ENCODE data around the gene PERCC1.

DNA sequence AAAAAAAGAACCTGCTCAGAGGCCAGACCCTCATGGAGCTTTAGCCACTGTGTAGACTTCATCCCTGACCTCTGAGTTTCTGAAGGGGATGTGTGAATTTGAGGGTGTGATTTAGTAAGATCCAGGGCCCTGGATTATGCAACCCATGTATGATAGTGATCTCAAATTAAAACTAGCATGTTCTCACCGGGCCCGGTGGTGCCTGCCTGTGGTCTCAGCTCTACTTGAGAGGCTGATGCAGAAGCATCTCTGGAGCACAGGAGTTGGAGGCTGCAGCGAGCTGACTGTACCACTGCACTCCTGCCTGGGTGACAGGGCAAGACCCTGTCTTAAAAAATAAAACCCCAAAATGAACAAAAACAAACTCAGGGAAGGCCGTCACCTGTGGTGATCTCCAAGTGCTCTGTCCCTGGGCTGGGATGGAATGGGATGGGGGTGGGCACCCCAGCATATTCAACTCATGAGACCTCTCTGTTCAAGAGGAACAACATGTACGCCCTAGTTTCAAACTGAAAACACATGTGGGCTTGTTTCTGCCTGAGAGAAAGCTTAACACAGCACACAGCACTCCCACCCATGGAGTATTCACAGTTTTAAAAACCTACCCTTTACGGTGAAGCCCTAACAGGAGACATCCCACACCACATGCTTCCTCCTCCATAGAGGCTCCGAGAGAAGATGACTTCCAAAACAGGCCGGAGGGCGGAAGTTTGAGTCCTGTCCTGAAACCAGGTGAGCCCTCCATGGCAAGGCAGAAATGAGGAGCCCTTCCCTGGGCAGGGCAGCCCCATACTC, 49.1 kb upstream of the PERCC1 start:
- TF ChIP-seq CEBPB (IDR thresholded peaks at IDR 0.05; ENCODE audit: low read depth, low read length) (no peak), SMC3 (IDR thresholded peaks at IDR 0.05; ENCODE audit: low read depth, low read length) (no peak), RCOR1 (IDR thresholded peaks at IDR 0.05; ENCODE audit: insufficient replicate concordance, low read length) (no peak)
- TF ChIP-seq, protein P1, sequence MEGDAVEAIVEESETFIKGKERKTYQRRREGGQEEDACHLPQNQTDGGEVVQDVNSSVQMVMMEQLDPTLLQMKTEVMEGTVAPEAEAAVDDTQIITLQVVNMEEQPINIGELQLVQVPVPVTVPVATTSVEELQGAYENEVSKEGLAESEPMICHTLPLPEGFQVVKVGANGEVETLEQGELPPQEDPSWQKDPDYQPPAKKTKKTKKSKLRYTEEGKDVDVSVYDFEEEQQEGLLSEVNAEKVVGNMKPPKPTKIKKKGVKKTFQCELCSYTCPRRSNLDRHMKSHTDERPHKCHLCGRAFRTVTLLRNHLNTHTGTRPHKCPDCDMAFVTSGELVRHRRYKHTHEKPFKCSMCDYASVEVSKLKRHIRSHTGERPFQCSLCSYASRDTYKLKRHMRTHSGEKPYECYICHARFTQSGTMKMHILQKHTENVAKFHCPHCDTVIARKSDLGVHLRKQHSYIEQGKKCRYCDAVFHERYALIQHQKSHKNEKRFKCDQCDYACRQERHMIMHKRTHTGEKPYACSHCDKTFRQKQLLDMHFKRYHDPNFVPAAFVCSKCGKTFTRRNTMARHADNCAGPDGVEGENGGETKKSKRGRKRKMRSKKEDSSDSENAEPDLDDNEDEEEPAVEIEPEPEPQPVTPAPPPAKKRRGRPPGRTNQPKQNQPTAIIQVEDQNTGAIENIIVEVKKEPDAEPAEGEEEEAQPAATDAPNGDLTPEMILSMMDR (conservative IDR thresholded peaks at IDR 0.05; ENCODE audit: low read depth, low read length) = no peak

All from IMR-90 (cell line).